ENCODE data around the gene MSMO1. TPM values are rescaled to one million over a fixed set of nuclear protein-coding genes. Genes with fewer than 3 reads are reported as not detected.
A peak's percentile ranks its signal among the peaks of the same experiment; 100 is the strongest.

MSMO1 gene
- total RNA-seq, 1 experiment from 2014 or later = 72.9 TPM

- Mint-ChIP-seq H3K9me3 (no peaks in the 10 kb centered on the region), H3K27ac (no peak overlapping the region), H3K27me3 (ENCODE audit: low read depth) (no peaks in the 10 kb centered on the region), H3K4me3 (no peak overlapping the region), H3K36me3 (no peaks in the 10 kb centered on the region), H3K4me1 (peaks cover 16% of the 10 kb centered on the region)
- ChIA-PET POLR2A (no interaction called here), CTCF (interaction anchor here (1.2 kb wide), 1 partner anchor 12 kb away, joined by 3 read pairs; no protein-coding TSS in a partner anchor)
- TF ChIP-seq MAX (CRISPR knock-in tag; IDR thresholded peaks at IDR 0.05) (no peak), GABPB1 (CRISPR knock-in tag; IDR thresholded peaks at IDR 0.05) (peak; percentile 99), JAZF1 (CRISPR knock-in tag; IDR thresholded peaks at IDR 0.05) (no peak), TEAD1 (CRISPR knock-in tag; IDR thresholded peaks at IDR 0.05) (no peak), AFF4 (CRISPR knock-in tag; IDR thresholded peaks at IDR 0.05; ENCODE audit: borderline replicate concordance) (no peak), ESRRA (CRISPR knock-in tag; IDR thresholded peaks at IDR 0.05; ENCODE audit: borderline replicate concordance) (no peak), ZSCAN18 (CRISPR knock-in tag; IDR thresholded peaks at IDR 0.05) (no peak)
- ATAC-seq (no peak), DNase-seq (ENCODE audit: low spot score) (no peak)
These were observed 39.6 kb downstream of the MSMO1 start for GRCh38 chr4:165367040-165367439.

GRCh38 chr4:165368114-165368513 is 40.6 kb downstream of the MSMO1 start:
- peaks cover 16% of the 10 kb centered on the region for H3K4me1 Mint-ChIP-seq
- ATAC-seq = peak; percentile 69
- H3K27me3 Mint-ChIP-seq (ENCODE audit: low read depth) = no peaks in the 10 kb centered on the region
- TF ChIP-seq ZNF396 (CRISPR knock-in tag; IDR thresholded peaks at IDR 0.05; ENCODE audit: borderline replicate concordance) (no peak), ZNF423 (CRISPR knock-in tag; IDR thresholded peaks at IDR 0.05) (peak; percentile 59)
- DNase-seq (ENCODE audit: low spot score) = no peak
- no peaks in the 10 kb centered on the region for H3K9me3 Mint-ChIP-seq
- H3K27ac Mint-ChIP-seq = no peak overlapping the region; the same call in 1 of the 2 replicates
- POLR2A ChIA-PET = no interaction called here
- CTCF ChIA-PET = interaction anchor here (1.2 kb wide), 1 partner anchor 13 kb away, joined by 3 read pairs; no protein-coding TSS in a partner anchor
- no peaks in the 10 kb centered on the region for H3K36me3 Mint-ChIP-seq
- H3K4me3 Mint-ChIP-seq = no peak overlapping the region

GRCh38 chr4:165368567-165368966 is 41.1 kb downstream of the MSMO1 start:
- TF ChIP-seq KAT7 (CRISPR knock-in tag; IDR thresholded peaks at IDR 0.05; ENCODE audit: borderline replicate concordance) (no peak), FOXJ3 (CRISPR knock-in tag; IDR thresholded peaks at IDR 0.05; ENCODE audit: borderline replicate concordance) (no peak), SP1 (CRISPR knock-in tag; conservative IDR thresholded peaks at IDR 0.05) (no peak), JUN (CRISPR knock-in tag; IDR thresholded peaks at IDR 0.05) (no peak), ELF4 (CRISPR knock-in tag; IDR thresholded peaks at IDR 0.05; ENCODE audit: low read depth) (no peak), ZNF281 (CRISPR knock-in tag; IDR thresholded peaks at IDR 0.05) (no peak), CREM (CRISPR knock-in tag; IDR thresholded peaks at IDR 0.05) (no peak), ATF2 (CRISPR knock-in tag; IDR thresholded peaks at IDR 0.05; ENCODE audit: borderline replicate concordance, low read depth) (no peak), NR3C1 (CRISPR knock-in tag; conservative IDR thresholded peaks at IDR 0.05; ENCODE audit: low read depth) (no peak), SOX15 (CRISPR knock-in tag; IDR thresholded peaks at IDR 0.05) (no peak), NFE2L1 (CRISPR knock-in tag; IDR thresholded peaks at IDR 0.05) (no peak)
- no peak overlapping the region for H3K27ac Mint-ChIP-seq
- ChIA-PET CTCF (interaction anchor here (1.2 kb wide), 1 partner anchor 13 kb away, joined by 3 read pairs; no protein-coding TSS in a partner anchor), POLR2A (interaction anchor here (0.7 kb wide), 1 partner anchor 221 kb away, joined by 3 read pairs; no protein-coding TSS in a partner anchor)
- peaks cover 16% of the 10 kb centered on the region for H3K4me1 Mint-ChIP-seq
- H3K4me3 Mint-ChIP-seq = no peak overlapping the region
- DNase-seq (ENCODE audit: low spot score) = no peak
- no peaks in the 10 kb centered on the region for H3K27me3 Mint-ChIP-seq (ENCODE audit: low read depth)
- peak; percentile 57; the same call in 1 of the 2 replicates for ATAC-seq
- H3K36me3 Mint-ChIP-seq = no peaks in the 10 kb centered on the region
- H3K9me3 Mint-ChIP-seq = no peaks in the 10 kb centered on the region

Data from WTC11 (cell line).